Measurements from ENCODE around the gene NEDD9. TPM values are rescaled to one million over a fixed set of nuclear protein-coding genes. Genes with fewer than 3 reads are reported as not detected.

Gene NEDD9
- total RNA-seq, 1 donor from 2014 or later: 14.1 TPM

DNA sequence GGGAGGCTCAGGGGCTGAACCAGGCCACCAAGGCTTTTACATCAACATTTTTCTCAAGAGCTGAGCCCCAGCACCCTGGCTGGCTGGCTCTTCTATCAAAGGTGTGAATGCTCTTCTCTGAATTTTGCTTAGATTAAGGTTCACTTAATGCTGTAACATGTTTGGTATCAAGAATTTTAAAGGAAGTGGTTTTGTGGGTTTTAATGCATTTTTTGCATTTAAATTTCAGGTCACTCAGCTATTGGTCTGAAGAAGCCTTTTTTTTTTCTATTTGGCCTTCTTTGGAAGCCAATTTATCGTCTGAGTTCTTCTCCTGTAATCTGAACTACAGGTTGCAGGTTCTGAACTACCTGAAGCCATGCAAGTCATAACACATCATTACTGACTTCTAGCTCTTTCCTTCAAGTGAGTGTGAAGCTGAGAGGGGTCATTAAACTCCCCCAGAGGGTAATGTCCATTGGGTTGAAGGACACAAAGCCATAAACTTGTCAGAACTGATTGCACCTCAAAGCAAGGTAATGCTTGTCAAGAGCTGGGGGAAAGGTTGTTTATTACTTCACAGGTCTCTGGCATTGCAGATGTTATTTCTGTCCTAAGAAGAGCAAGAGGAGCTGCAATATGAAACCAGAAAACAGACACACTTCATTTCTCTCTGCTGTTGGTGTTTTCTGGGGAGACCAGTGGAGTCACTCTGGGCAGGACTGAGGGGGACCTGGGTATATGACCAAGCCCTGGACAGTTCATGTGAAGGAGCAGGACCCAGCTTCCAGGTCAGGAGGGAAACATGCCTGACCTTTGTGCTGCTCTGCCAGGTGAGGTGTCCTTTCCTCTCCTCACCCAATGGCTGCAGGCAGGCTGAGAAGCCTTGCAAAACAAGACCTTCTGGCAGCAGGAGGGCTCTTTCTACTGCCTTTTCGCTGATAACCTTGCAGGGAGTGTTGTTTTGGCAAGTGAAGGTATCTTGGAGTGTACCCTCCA, 26.1 kb upstream of the NEDD9 start:
- TF ChIP-seq, protein P1, sequence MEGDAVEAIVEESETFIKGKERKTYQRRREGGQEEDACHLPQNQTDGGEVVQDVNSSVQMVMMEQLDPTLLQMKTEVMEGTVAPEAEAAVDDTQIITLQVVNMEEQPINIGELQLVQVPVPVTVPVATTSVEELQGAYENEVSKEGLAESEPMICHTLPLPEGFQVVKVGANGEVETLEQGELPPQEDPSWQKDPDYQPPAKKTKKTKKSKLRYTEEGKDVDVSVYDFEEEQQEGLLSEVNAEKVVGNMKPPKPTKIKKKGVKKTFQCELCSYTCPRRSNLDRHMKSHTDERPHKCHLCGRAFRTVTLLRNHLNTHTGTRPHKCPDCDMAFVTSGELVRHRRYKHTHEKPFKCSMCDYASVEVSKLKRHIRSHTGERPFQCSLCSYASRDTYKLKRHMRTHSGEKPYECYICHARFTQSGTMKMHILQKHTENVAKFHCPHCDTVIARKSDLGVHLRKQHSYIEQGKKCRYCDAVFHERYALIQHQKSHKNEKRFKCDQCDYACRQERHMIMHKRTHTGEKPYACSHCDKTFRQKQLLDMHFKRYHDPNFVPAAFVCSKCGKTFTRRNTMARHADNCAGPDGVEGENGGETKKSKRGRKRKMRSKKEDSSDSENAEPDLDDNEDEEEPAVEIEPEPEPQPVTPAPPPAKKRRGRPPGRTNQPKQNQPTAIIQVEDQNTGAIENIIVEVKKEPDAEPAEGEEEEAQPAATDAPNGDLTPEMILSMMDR (conservative IDR thresholded peaks at IDR 0.05): no peak
- Mint-ChIP-seq H3K36me3 (ENCODE audit: low read depth) (no peaks in the 10 kb centered on the region), H3K27me3 (ENCODE audit: low read depth) (no peaks in the 10 kb centered on the region), H3K27ac (ENCODE audit: unreplicated experiment) (peak overlapping the region; percentile 36), H3K9me3 (no peaks in the 10 kb centered on the region), H3K4me1 (peaks cover 16% of the 10 kb centered on the region), H3K4me3 (no peak overlapping the region)
- no peak for DNase-seq (ENCODE audit: low read depth, low spot score)

DNA sequence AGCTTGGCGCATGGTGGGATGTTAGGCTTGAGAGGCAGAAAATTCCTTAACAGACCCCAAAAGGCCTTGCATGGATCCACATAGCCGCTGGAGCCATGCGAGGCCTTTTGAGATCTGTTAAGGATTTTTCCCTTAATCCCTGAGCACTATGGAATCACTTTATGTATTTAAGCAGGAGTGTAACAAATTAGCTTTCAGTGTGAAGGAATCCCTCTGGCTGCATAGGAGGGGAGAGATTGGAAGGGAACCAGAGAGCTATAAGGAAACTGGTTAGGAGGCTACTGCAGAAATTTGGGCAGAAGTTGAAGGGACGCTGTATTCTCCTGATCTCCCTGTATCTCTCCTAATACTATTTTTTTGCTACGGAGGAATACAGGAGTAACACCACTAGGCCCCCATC, 23.1 kb upstream of the NEDD9 start:
- Mint-ChIP-seq H3K36me3 (ENCODE audit: low read depth) (no peaks in the 10 kb centered on the region), H3K27me3 (ENCODE audit: low read depth) (no peaks in the 10 kb centered on the region), H3K4me3 (no peak overlapping the region), H3K9me3 (no peaks in the 10 kb centered on the region), H3K27ac (ENCODE audit: unreplicated experiment) (no peak overlapping the region), H3K4me1 (peaks cover 35% of the 10 kb centered on the region)
- no peak for DNase-seq (ENCODE audit: low read depth, low spot score)
- TF ChIP-seq, protein P1 (conservative IDR thresholded peaks at IDR 0.05): no peak

DNA sequence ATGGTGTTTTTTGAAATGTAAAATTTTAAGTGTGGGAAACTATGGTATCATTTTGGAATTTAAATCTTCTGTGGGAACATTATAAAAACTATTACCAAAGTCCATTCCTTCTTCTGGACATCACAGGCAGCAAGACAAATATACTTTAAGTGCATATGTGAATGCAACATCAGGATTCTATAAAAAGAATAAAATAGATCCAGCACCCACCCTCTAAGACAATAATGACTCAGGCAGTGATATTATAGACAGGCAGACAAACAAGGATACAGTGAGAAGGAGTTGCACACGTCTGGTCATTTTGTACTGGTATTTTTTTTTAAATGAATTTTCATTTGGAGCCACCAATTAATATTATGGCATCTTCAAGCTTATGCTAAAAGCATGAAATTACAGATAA, 21.1 kb upstream of the NEDD9 start:
- Mint-ChIP-seq H3K4me1 (peaks cover 35% of the 10 kb centered on the region), H3K9me3 (peaks cover 5% of the 10 kb centered on the region), H3K27me3 (ENCODE audit: low read depth) (no peaks in the 10 kb centered on the region), H3K27ac (ENCODE audit: unreplicated experiment) (no peak overlapping the region), H3K36me3 (ENCODE audit: low read depth) (no peaks in the 10 kb centered on the region), H3K4me3 (no peak overlapping the region)
- TF ChIP-seq, protein P1 (conservative IDR thresholded peaks at IDR 0.05): no peak
- DNase-seq (ENCODE audit: low read depth, low spot score): no peak

DNA sequence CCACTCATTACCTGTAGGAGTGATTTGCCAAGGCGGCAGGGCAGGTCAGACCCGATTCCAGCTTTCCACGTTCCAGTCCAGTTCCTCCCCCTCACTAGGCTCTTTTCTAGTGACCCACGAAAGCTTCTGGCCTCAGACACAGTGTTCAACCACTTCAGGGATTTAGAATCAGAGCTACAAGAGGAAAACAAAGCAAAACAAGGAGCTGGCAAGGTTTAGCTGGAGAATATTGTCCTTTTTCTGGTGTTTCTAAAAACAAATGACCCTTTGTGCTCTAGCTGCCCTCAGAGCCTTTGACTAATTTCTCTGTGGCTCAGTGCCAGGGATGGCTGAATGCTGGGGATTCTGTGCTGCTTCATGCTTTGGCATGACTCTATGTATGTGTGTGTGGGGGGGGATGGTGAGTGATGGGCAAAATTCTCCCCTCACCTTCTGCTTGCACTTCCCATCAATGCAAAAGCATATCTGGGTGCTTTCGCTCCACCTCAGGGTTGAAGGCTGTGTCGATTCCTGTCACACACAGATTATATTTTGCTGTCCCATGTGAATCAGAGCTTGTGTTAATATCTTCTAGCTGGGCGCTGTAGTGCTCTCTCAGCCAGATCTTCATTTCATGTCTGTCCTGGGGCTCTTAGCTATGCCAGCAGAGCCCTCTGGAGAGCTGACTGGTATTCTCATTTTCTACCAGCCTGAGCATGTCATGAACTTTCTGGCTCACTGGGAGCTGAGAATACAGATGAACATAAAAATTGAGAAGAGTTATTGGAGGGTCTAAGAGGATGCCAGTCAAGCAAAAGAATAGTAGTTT, 19.3 kb upstream of the NEDD9 start:
- H3K4me3 Mint-ChIP-seq: peak overlapping the region; percentile 44
- no peaks in the 10 kb centered on the region for H3K36me3 Mint-ChIP-seq (ENCODE audit: low read depth)
- H3K4me1 Mint-ChIP-seq: peaks cover 33% of the 10 kb centered on the region
- no peaks in the 10 kb centered on the region for H3K27me3 Mint-ChIP-seq (ENCODE audit: low read depth)
- DNase-seq (ENCODE audit: low read depth, low spot score): no peak
- H3K27ac Mint-ChIP-seq (ENCODE audit: unreplicated experiment): peak overlapping the region; percentile 2
- H3K9me3 Mint-ChIP-seq: peaks cover 5% of the 10 kb centered on the region
- TF ChIP-seq, protein P1 (conservative IDR thresholded peaks at IDR 0.05): no peak

DNA sequence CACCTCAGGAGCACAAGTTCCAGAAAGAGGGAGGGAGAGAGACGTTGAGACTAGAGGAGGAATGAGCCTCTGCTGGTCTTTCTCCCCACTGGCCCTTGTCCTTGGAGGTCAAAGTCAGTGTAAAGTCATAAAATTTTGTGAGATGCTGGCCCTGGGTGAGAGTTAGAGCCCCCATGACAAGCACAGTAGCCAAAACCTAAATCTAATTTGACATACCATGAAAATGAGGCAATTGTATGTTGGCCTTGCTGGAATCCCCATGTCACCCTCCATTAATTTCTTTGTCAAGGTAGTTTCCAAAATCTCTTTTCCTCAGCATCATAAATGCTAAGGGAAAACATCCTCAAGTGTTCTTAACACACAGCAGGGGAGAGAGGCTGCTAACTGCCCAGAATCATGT, 17.6 kb upstream of the NEDD9 start:
- no peak for DNase-seq (ENCODE audit: low read depth, low spot score)
- Mint-ChIP-seq H3K27ac (ENCODE audit: unreplicated experiment) (no peak overlapping the region), H3K36me3 (ENCODE audit: low read depth) (no peaks in the 10 kb centered on the region), H3K4me3 (no peak overlapping the region), H3K9me3 (peaks cover 5% of the 10 kb centered on the region), H3K27me3 (ENCODE audit: low read depth) (no peaks in the 10 kb centered on the region), H3K4me1 (peaks cover 35% of the 10 kb centered on the region)
- TF ChIP-seq, protein P1 (conservative IDR thresholded peaks at IDR 0.05): no peak

Measured in neural crest cell (in vitro differentiated cells).